ENCODE measurements around the gene CARMIL3. TPM values are rescaled to one million over a fixed set of nuclear protein-coding genes. Genes with fewer than 3 reads are reported as not detected.

CARMIL3 gene
- total and polyA plus RNA-seq, 2 experiments from 2014 or later: 3.7 to 11.8 TPM

DNA sequence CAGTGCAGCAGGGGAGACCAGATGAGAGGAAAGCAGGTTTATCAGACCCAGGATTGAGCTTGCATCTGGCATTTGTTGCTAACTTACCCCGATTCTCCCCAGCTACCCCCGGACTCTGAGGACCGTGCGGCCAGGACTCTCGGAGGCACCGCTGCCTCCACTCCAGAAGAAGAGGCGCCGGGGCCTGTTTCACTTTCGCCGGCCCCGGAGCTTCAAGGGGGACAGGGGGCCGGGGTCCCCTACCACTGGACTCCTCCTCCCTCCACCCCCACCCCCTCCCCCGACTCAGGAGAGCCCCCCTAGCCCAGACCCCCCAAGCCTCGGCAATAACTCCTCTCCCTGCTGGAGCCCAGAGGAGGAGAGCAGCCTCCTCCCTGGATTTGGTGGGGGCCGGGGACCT is 13.0 kb downstream of the CARMIL3 start:
- Histone ChIP-seq H3K79me2 (replicated peaks; ENCODE audit: insufficient read depth) (no peaks in the 10 kb centered on the region), H3K27ac (ENCODE audit: low read depth) (no peak overlapping the region), H3K4me2 (no peak overlapping the region), H4K20me1 (replicated peaks; ENCODE audit: insufficient read depth) (no peaks in the 10 kb centered on the region), H3K27me3 (ENCODE audit: insufficient read depth) (no peaks in the 10 kb centered on the region), H3K4me3 (no peak overlapping the region), H3K9me2 (ENCODE audit: insufficient read depth) (no peaks in the 10 kb centered on the region), H3K4me1 (ENCODE audit: insufficient read depth) (no peaks in the 10 kb centered on the region), H3K36me3 (ENCODE audit: insufficient read depth) (no peaks in the 10 kb centered on the region), H2AFZ (no peak overlapping the region), H3F3A (replicated peaks; ENCODE audit: low read depth) (no peaks in the 10 kb centered on the region)
- Mint-ChIP-seq H3K4me3 (no peak overlapping the region), H3K9me3 (no peaks in the 10 kb centered on the region; the same call in 2 of the 3 replicates), H3K4me1 (peaks cover 3% of the 10 kb centered on the region; the same call in 1 of the 3 replicates), H3K36me3 (ENCODE audit: low read depth) (no peaks in the 10 kb centered on the region), H3K27ac (no peak overlapping the region), H3K27me3 (ENCODE audit: insufficient read depth, low read depth, poor library complexity) (peaks cover 2% of the 10 kb centered on the region)
- DNase-seq (ENCODE audit: low spot score) (no peak), ATAC-seq (no peak)
- TF ChIP-seq, protein P1, sequence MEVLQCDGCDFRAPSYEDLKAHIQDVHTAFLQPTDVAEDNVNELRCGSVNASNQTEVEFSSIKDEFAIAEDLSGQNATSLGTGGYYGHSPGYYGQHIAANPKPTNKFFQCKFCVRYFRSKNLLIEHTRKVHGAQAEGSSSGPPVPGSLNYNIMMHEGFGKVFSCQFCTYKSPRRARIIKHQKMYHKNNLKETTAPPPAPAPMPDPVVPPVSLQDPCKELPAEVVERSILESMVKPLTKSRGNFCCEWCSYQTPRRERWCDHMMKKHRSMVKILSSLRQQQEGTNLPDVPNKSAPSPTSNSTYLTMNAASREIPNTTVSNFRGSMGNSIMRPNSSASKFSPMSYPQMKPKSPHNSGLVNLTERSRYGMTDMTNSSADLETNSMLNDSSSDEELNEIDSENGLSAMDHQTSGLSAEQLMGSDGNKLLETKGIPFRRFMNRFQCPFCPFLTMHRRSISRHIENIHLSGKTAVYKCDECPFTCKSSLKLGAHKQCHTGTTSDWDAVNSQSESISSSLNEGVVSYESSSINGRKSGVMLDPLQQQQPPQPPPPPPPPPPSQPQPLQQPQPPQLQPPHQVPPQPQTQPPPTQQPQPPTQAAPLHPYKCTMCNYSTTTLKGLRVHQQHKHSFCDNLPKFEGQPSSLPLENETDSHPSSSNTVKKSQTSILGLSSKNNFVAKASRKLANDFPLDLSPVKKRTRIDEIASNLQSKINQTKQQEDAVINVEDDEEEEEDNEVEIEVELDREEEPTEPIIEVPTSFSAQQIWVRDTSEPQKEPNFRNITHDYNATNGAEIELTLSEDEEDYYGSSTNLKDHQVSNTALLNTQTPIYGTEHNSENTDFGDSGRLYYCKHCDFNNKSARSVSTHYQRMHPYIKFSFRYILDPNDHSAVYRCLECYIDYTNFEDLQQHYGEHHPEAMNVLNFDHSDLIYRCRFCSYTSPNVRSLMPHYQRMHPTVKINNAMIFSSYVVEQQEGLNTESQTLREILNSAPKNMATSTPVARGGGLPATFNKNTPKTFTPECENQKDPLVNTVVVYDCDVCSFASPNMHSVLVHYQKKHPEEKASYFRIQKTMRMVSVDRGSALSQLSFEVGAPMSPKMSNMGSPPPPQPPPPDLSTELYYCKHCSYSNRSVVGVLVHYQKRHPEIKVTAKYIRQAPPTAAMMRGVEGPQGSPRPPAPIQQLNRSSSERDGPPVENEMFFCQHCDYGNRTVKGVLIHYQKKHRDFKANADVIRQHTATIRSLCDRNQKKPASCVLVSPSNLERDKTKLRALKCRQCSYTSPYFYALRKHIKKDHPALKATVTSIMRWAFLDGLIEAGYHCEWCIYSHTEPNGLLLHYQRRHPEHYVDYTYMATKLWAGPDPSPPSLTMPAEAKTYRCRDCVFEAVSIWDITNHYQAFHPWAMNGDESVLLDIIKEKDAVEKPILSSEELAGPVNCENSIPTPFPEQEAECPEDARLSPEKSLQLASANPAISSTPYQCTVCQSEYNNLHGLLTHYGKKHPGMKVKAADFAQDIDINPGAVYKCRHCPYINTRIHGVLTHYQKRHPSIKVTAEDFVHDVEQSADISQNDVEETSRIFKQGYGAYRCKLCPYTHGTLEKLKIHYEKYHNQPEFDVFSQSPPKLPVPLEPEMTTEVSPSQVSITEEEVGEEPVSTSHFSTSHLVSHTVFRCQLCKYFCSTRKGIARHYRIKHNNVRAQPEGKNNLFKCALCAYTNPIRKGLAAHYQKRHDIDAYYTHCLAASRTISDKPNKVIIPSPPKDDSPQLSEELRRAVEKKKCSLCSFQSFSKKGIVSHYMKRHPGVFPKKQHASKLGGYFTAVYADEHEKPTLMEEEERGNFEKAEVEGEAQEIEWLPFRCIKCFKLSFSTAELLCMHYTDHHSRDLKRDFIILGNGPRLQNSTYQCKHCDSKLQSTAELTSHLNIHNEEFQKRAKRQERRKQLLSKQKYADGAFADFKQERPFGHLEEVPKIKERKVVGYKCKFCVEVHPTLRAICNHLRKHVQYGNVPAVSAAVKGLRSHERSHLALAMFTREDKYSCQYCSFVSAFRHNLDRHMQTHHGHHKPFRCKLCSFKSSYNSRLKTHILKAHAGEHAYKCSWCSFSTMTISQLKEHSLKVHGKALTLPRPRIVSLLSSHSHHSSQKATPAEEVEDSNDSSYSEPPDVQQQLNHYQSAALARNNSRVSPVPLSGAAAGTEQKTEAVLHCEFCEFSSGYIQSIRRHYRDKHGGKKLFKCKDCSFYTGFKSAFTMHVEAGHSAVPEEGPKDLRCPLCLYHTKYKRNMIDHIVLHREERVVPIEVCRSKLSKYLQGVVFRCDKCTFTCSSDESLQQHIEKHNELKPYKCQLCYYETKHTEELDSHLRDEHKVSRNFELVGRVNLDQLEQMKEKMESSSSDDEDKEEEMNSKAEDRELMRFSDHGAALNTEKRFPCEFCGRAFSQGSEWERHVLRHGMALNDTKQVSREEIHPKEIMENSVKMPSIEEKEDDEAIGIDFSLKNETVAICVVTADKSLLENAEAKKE (CRISPR knock-in tag; IDR thresholded peaks at IDR 0.05): no peak
- TF ChIP-seq POLR2AphosphoS5 (IDR thresholded peaks at IDR 0.05; ENCODE audit: low read depth) (no peak), ZNF114 (CRISPR knock-in tag; IDR thresholded peaks at IDR 0.05) (no peak), EZH2 (IDR thresholded peaks at IDR 0.05; ENCODE audit: low read depth, unreplicated experiment) (no peak), NANOG (IDR thresholded peaks at IDR 0.05; ENCODE audit: borderline replicate concordance) (no peak)

- H3K4me3 Mint-ChIP-seq: no peak overlapping the region
- no peaks in the 10 kb centered on the region for H3K36me3 ChIP-seq (ENCODE audit: insufficient read depth)
- no peak overlapping the region for H3K27ac ChIP-seq (ENCODE audit: low read depth)
- no peaks in the 10 kb centered on the region for H3K27me3 ChIP-seq (ENCODE audit: insufficient read depth)
- no peaks in the 10 kb centered on the region; the same call in 2 of the 3 replicates for H3K9me3 Mint-ChIP-seq
- H3K4me1 ChIP-seq (ENCODE audit: insufficient read depth): no peaks in the 10 kb centered on the region
- H2AFZ ChIP-seq: no peak overlapping the region
- no peak for TF ChIP-seq ZNF114 (CRISPR knock-in tag; IDR thresholded peaks at IDR 0.05)
- no peak for TF ChIP-seq ZNF331 (CRISPR knock-in tag; IDR thresholded peaks at IDR 0.05; ENCODE audit: low read depth)
- no peak for TF ChIP-seq EZH2 (IDR thresholded peaks at IDR 0.05; ENCODE audit: low read depth, unreplicated experiment)
- no peak overlapping the region for H3K4me3 ChIP-seq
- no peaks in the 10 kb centered on the region for H3K36me3 Mint-ChIP-seq (ENCODE audit: low read depth)
- no peak for DNase-seq (ENCODE audit: low spot score)
- H3K27me3 Mint-ChIP-seq (ENCODE audit: insufficient read depth, low read depth, poor library complexity): peaks cover 2% of the 10 kb centered on the region
- H4K20me1 ChIP-seq (replicated peaks; ENCODE audit: insufficient read depth): no peaks in the 10 kb centered on the region
- no peak overlapping the region for H3K27ac Mint-ChIP-seq
- no peaks in the 10 kb centered on the region for H3K79me2 ChIP-seq (replicated peaks; ENCODE audit: insufficient read depth)
- no peaks in the 10 kb centered on the region for H3F3A ChIP-seq (replicated peaks; ENCODE audit: low read depth)
- H3K4me1 Mint-ChIP-seq: peaks cover 3% of the 10 kb centered on the region; the same call in 1 of the 3 replicates
- H3K4me2 ChIP-seq: no peak overlapping the region
- no peaks in the 10 kb centered on the region for H3K9me2 ChIP-seq (ENCODE audit: insufficient read depth)
- no peak for ATAC-seq
Measured at GRCh38 chr14:24065408-24065807, 13.6 kb downstream of the CARMIL3 start.
